Vagina (tissue), 2 donors: ENCODE results near the gene POLE4. TPM values are rescaled to one million over a fixed set of nuclear protein-coding genes. Genes with fewer than 3 reads are reported as not detected.
A peak's percentile ranks its signal among the peaks of the same experiment; 100 is the strongest.

Experiments
- DNase-seq, 2 donors: peaks; one replicate each; pipeline ENCODE4 v3.0.0-alpha.2; 2017; ENCODE audit errors: extremely low spot score in 2 of 2
- H3K27ac ChIP-seq: fragments of 200-600 bp; sonication (generic); one replicate; pipeline ENCODE4 v1.5.1; 2019
- H3K27me3 ChIP-seq: fragments of 200-600 bp; sonication (generic); one replicate; pipeline ENCODE4 v1.5.1; 2019
- H3K36me3 ChIP-seq, 2 donors: fragments of 200-600 bp; sonication (generic); one replicate each; pipeline ENCODE4 v1.5.1; 2017 to 2019
- H3K4me1 ChIP-seq: fragments of 200-600 bp; sonication (generic); one replicate; pipeline ENCODE4 v1.5.1; 2019
- H3K4me3 ChIP-seq, 2 donors: fragments of 200-600 bp; sonication (generic); 1 replicate in 1 of 2; 2 replicates in 1 of 2; pipeline ENCODE4 v1.5.1; 2016 to 2019
- H3K9me3 ChIP-seq: fragments of 200-600 bp; sonication (generic); one replicate; pipeline ENCODE4 v1.5.1; 2019
- CTCF ChIP-seq, 3 experiments: fragments of 450-650 bp in 2 of 3; fragments of 200-600 bp in 1 of 3; sonication (generic) in 1 of 3; IDR thresholded peaks; one replicate each; pipeline ENCODE4 v1.5.1; 2017 to 2019; ENCODE audit warnings: antibody characterized with exemption in 3 of 3, mild to moderate bottlenecking in 2 of 3, moderate library complexity in 2 of 3
- POLR2A ChIP-seq, 2 donors: fragments of 450-650 bp; IDR thresholded peaks; one replicate each; pipeline ENCODE4 v1.6.1; 2017; ENCODE audit warnings: antibody characterized with exemption in 2 of 2, mild to moderate bottlenecking in 2 of 2, moderate library complexity in 2 of 2
- POLR2AphosphoS5 ChIP-seq, 2 donors: sonication (generic); formaldehyde crosslinking; IDR thresholded peaks; one replicate each; pipeline ENCODE4 v1.9.0; 2017; ENCODE audit warnings: antibody characterized with exemption in 2 of 2, mild to moderate bottlenecking in 2 of 2, low read depth in 1 of 2; ENCODE audit not compliant: insufficient read depth in 1 of 2
- intact Hi-C: fragments of 100-400 bp; cut with DNase I; formaldehyde crosslinking; loops from one replicate; pipeline ENCODE4 v1.15.1; 2023
- total RNA-seq: library from RNA; depleted of rRNA; stranded (reverse); fragments of >200 nt; gene quantifications from one replicate; pipeline ENCODE4 v1.2.3, GENCODE V29; 2016

POLE4 gene
- total RNA-seq, 1 donor from 2014 or later = 21.6 TPM

GRCh38 chr2:74915743-74916142 lies 42.7 kb upstream of the POLE4 start:
- intact Hi-C loops = no loop called here
- Histone ChIP-seq H3K9me3 (no peaks in the 10 kb centered on the region), H3K36me3 (no peaks in the 10 kb centered on the region), H3K27ac (no peak overlapping the region), H3K4me1 (peaks cover 6% of the 10 kb centered on the region), H3K4me3 (no peak overlapping the region), H3K27me3 (no peaks in the 10 kb centered on the region)
- no peak for TF ChIP-seq CTCF (IDR thresholded peaks at IDR 0.05)
- no peak for TF ChIP-seq POLR2A (IDR thresholded peaks at IDR 0.05)
- no peak for TF ChIP-seq POLR2AphosphoS5 (IDR thresholded peaks at IDR 0.05; ENCODE audit: insufficient read depth in 1 of 2, low read depth in 1 of 2)
- no peak for DNase-seq

- Histone ChIP-seq H3K9me3 (no peaks in the 10 kb centered on the region), H3K4me1 (peaks cover 6% of the 10 kb centered on the region), H3K27me3 (no peaks in the 10 kb centered on the region), H3K4me3 (no peak overlapping the region), H3K36me3 (no peaks in the 10 kb centered on the region), H3K27ac (no peak overlapping the region)
- no peak for DNase-seq
- no peak for TF ChIP-seq CTCF (IDR thresholded peaks at IDR 0.05)
- no peak for TF ChIP-seq POLR2AphosphoS5 (IDR thresholded peaks at IDR 0.05; ENCODE audit: insufficient read depth in 1 of 2, low read depth in 1 of 2)
- no peak for TF ChIP-seq POLR2A (IDR thresholded peaks at IDR 0.05)
- intact Hi-C loops = no loop called here
These were observed 42.0 kb upstream of the POLE4 start for GRCh38 chr2:74916394-74916793.

GRCh38 chr2:74917702-74918619 lies 40.5 kb upstream of the POLE4 start:
- no peak for TF ChIP-seq CTCF (IDR thresholded peaks at IDR 0.05)
- TF ChIP-seq POLR2AphosphoS5 (IDR thresholded peaks at IDR 0.05; ENCODE audit: insufficient read depth in 1 of 2, low read depth in 1 of 2) = no peak
- no peak for TF ChIP-seq POLR2A (IDR thresholded peaks at IDR 0.05)
- Histone ChIP-seq H3K27ac (no peak overlapping the region), H3K27me3 (no peaks in the 10 kb centered on the region), H3K36me3 (no peaks in the 10 kb centered on the region), H3K4me1 (peaks cover 6% of the 10 kb centered on the region), H3K4me3 (no peak overlapping the region), H3K9me3 (no peaks in the 10 kb centered on the region)
- intact Hi-C loops = no loop called here
- no peak for DNase-seq

- DNase-seq = no peak
- TF ChIP-seq POLR2A (IDR thresholded peaks at IDR 0.05) (no peak), POLR2AphosphoS5 (IDR thresholded peaks at IDR 0.05; ENCODE audit: insufficient read depth in 1 of 2, low read depth in 1 of 2) (no peak), CTCF (IDR thresholded peaks at IDR 0.05) (peak; percentile 63 to 73 (median 71))
- Histone ChIP-seq H3K27me3 (no peaks in the 10 kb centered on the region), H3K27ac (no peak overlapping the region), H3K4me1 (peaks cover 6% of the 10 kb centered on the region), H3K4me3 (peak overlapping the region in 1 of 2 donors; percentile 21), H3K36me3 (no peaks in the 10 kb centered on the region), H3K9me3 (no peaks in the 10 kb centered on the region)
- intact Hi-C loops = loop anchor here (10.0 kb wide), 1 partner anchor 485 kb away; no protein-coding TSS in a partner anchor
These were observed 38.6 kb upstream of the POLE4 start for GRCh38 chr2:74919827-74920226.

GRCh38 chr2:74921236-74921736 lies 37.2 kb upstream of the POLE4 start:
- H3K4me3 ChIP-seq = no peak overlapping the region
- DNase-seq = no peak
- H3K27ac ChIP-seq = no peak overlapping the region
- no peaks in the 10 kb centered on the region for H3K9me3 ChIP-seq
- no peaks in the 10 kb centered on the region for H3K36me3 ChIP-seq
- no peaks in the 10 kb centered on the region for H3K27me3 ChIP-seq
- peaks cover 6% of the 10 kb centered on the region for H3K4me1 ChIP-seq
- intact Hi-C loops = loop anchor here (10.0 kb wide), 1 partner anchor 484 kb away; no protein-coding TSS in a partner anchor
- no peak for TF ChIP-seq POLR2AphosphoS5 (IDR thresholded peaks at IDR 0.05; ENCODE audit: insufficient read depth in 1 of 2, low read depth in 1 of 2)
- no peak for TF ChIP-seq POLR2A (IDR thresholded peaks at IDR 0.05)
- TF ChIP-seq CTCF (IDR thresholded peaks at IDR 0.05) = no peak
